SKM-1 (cell line): ENCODE measurements around the gene MED13L.

Source experiments
- DNase-seq: peaks from one replicate; lab custom pipeline; 2025; ENCODE audit not compliant: unreplicated experiment; lab: John Stamatoyannopoulos, UW

MED13L gene

DNA sequence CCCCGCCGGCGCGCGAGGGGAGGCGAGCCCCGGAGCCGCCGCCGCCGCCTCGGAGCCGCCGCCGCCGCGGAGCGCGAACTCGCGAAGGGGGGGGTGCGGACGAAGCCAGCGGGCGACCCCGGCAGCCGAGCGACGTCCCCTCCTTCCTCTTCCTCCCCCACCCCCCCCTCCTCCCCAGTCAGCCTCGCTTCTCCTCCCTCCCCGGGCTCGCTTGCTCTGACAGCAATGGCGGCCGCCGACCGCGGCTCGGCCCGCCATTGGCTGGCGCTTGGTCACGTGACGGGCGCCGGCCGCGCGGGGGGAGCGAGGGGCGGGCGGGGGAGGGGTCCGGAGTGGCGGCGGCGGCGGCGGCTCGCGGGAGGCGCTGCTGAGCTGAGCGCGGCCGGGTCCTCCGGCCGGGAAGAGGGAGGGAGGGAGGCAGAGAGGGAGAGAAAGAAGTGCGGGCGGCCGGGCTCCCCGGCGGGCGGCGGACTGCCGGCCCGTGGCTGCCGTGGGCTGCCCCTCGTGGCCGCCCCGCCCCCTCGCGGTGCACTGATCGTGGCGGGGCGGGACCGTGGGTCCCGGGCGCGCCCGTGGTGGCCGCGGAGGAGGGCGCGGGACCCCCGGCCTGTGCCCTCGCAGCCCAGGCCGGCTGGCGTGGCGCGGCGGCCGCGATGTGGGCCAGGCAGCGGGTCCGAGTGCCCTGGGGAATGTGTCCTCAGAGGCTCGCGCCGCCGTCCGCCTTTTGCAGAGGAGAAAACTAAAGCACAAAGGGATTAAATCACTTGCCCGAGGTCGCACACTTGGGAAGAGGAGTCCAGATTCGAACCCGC is at the start of gene MED13L:
TSS of gene MED13L (minus strand) at position 227 of the 812 bp plus-strand sequence. CDS start 562 bp downstream, outside the sequence.
- DNase-seq = peak; percentile 51

DNA sequence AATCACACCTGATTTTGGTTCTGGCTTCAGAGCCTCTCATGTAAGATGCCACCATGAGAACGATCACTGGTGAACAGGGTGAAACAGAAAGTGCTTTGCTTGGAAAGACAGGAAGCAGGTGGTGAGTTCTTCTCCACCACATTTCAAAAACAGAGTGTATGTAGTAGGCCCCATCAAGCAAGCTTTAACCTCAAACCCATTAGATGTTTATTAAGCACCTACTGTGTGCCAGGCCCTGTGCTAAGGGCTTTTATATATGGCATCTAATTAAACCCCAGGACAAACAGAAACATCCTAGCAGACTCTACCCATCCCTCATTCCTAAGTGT is 47.8 kb upstream of the MED13L start:
- no peak for DNase-seq

DNA sequence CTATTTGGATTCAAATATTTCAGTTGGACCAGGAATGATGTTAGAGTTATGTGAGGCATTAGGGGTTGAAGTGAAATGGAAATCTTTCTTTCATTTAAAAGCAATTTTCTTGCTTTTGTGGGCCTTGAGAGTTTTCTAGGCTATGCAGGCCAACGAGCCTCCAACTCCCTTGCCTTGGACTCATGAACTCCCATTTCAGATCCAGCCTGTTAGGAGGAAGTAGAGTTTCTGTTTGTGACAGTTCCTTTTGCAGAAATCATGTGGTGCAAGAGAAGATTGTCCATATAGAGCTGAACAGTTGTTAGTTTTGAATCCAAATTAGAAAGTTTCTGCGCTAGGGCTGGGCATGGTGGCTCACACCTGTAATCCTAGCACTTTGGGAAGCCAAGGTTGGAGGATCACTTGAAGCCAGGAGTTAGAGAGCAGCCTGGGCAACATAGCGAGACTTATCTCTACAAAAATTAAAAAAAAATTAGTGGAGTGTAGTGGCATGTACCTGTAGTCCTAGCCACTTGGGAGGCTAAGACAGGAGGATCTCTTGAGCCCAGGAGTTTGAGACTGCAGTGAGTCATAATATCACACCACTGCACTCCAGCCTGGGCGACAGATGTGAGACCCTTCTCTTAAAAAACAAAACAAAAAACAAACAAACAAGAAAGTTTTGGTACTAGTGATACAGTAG is 47.3 kb upstream of the MED13L start:
- DNase-seq = peak; percentile 33

DNA sequence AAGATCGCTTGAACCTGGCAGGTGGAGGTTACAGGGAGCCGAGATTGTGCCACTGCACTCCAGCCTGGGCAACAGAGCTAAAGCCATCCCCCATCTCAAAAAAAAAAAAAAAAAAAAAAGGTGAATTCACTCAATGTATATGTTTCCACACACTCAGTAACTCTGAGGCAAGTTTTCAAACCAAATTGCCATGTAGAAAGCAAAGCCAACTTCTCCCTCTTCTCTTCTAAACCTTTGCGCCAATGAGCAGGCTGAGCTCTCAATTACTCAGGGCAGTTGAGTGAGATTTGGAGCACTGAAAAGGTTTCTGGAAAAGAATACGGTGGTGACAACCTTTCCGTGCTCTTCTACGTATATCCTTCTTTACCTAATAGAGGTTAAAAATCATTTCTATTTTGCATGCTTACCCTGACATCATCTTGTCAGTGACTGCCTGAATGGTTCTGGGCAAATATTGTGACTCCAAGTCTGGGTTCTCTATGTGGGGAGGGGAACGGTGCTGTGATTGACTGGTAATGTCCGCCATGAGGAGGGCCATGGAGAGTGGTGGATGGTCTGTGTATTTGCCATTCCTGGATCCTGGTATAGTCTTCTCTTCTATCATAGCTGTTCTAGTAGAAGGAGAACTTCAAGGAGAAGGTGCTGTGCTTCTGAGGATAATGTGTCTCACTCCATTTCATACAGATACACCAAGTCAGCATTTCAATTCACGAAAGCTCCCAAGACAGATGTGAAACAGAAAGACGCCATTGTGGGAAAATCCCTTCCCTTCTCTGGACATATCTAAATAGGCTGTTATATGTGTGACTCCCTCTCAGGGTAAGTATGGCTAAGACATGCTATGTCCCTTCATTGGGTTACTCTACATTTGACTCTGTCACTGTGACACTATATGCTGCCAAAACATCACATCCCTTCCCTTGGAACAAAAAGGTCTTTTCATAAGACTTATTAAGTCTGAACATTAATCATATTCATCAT is 46.2 kb upstream of the MED13L start:
- DNase-seq = no peak

DNA sequence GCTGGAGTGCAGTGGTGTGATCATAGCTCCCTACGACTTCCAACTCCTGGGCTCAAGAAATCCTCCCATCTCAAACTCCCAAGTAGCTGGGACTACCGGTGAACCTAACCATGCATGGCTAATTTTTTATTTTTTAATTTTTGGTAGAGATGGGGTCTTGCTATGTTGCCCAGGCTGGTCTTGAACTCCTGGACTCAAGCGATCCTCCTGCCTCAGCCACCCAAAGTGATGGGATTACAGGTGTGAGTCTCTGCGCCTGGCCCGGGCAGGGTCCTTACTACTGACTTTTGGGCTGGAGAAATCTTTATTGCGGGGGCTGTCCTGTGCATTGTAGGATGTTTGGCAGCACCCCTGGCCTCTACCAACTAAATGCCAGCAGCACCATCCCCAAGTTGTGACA is 44.4 kb upstream of the MED13L start:
- no peak for DNase-seq

DNA sequence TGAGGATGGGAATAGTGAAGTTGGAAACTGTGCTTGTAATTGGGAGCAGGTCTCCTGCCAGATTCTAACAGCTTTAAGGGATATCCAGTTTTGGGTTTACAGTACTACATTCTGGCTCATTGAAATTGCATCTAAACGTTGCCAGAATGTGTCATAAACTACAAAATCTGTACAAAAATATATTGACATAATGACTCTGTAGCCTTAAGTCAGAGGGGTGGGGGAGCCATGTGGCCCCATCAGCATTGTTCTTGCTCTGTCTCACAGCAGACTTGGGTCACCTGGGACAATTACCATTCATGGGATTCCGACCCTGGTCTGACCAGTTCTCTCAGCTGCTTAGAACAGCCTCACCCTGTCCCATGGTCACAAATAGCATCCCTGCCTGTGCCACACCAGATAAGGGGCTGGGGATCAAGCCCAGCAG is 43.3 kb upstream of the MED13L start:
- DNase-seq = no peak

DNA sequence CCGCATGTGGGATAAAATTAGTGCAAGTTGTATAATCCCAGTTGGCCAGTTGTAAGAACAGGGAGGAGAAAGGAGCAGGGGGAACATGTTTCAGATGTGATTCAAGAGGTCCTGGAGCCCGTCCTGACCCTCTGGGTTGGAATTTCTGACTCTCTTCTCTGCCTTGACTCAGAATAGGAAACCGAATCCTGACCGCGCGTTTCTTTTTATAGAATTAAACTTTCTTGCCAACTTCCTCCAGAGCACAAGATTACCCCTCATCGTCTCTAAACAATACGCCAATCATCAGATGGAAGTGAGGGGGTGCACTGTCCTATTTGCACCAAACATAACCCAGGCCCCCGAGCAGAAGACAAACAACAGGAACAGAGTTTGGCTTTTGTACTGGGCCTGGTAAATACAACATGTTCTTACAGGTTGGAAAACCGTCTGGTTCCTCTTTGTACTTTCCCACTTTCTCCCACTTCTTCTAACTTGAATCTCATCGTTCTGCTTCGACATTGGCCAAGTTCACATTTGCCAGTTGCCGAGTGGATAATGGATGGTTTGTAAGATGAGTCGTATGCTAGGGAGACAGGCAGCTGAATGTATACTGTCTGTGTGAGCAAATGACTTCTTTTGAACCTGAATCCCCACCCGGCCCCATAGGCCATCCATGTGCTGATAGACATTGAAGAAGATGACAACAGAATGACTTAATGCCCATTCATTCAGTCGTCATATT is 42.6 kb upstream of the MED13L start:
- DNase-seq = no peak

DNA sequence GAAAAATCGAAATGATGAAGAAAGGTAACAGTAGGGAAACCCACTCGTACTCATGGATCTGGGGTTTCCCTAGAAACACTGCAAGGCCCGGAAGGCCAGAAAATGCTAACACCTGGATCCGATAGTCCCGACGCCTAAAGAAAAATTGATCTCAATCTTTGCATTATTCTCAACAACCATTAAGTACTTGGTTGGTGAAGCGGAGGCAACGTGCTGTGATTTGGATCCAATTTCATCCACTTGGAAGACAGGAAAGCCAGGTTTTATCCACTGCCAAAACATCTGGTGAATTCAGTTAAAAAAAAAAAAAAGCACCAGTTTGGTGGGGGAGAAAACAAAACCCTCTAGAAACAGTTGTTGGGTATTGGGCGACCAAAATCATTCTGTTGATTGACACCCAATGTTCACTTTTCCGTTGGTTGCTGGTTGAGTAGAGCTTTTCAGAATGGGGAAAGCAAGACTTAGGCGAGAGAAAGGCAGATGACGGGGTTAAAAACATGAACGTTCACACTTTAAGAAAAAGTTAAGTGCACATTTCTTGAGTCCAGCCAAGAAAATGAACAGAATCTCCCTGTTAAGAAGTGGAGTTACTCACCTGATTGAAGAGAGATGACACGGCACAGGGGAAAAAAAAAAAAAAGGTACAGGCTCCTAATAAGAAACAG is 41.9 kb upstream of the MED13L start:
- no peak for DNase-seq

DNA sequence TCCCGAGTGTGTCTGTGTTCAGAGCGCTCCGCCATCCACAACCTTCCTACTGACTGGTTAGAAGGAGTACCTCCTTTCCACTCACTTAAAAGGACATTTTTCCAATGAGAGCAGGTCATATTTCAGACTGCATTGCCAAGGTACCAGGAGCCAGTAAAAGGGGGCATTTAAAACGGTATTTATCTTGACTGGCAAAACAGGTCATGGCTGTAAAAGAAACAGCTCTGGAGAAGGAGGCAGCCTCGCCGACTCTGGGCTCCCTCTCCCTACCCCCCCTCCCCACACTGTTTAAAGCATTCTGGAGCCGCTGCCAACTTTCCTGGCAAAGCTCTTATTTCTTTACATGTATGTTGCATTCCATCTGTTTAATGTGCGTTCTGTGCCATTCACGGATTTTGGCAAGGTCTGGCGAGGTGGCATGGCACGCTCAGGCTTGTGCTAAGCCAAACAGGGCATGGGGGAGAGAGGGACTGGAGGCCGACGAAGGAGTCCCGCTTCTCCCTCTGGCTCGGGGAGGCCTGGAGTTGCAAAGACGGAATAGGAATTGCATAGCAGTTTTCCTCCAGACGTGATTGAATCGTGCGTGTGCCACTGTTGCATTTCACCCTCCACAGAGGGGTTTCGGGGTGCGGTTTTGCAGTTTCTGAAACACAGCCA is 41.2 kb upstream of the MED13L start:
- DNase-seq = no peak

DNA sequence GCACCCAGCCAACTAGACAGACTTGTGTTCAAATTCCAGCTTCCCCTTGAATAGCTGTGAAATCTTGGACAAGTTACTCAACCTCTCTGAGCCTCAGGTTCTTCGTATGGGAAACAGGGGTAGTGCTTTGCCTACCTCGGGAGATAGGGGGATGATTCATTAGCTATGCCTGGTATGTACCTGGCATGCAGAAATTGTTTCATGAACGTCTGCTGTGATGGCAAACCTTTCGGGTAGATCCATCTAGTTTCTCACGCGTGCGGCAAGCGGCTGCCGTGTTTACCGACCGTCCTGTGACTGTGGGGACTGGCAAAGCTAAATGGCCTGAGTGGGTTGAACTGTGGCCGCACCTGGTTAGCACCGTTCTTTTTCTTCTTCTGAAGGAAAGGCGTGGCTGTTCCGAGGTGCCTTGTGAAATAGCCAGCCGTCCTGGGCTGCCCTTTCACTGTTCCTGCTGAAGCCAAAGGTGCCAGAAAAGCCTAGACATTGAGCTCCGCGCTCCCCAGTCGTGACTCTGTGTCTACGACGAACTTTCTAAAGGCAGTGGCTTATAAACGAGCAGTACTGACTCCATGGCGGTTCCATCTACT is 40.6 kb upstream of the MED13L start:
- DNase-seq = no peak

DNA sequence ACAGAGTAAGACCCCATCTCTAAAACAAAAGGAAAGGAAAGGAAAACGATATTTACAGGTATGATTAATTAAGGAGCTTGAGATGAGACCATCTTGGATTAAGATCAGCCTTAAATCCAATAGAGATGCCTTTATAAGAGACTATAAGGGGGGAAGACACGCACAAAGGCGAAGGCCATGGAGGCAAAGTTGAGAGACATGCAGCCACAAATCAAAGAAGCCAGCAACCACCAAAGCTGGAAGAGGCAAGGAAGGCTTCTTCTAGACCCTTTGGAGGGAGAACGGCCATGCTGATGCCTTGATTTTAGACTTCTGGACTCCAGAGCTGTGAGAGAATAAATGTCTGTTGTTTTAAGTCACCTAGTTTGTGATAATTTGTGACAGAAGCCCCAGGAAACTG is 39.6 kb upstream of the MED13L start:
- no peak for DNase-seq

DNA sequence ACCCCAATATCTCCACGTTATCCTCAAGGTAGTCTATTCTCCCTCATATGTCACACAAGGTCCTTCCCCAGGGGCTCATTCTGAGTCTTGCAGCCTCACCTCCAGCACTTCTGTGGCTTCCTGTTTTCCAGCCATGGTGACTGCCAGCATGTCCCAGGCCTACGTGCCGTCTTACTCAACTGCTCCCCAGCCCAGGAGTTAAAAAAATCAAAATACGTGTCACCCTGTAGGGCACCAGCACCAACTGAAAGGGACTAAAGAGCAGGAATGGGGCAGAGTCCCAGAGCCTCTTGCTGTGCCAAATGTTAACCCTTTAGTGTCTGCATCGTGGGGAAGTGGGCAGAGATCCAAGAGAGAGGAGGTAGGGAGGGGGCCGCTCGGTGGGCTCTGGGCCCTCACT is 37.0 kb upstream of the MED13L start:
- DNase-seq = no peak

DNA sequence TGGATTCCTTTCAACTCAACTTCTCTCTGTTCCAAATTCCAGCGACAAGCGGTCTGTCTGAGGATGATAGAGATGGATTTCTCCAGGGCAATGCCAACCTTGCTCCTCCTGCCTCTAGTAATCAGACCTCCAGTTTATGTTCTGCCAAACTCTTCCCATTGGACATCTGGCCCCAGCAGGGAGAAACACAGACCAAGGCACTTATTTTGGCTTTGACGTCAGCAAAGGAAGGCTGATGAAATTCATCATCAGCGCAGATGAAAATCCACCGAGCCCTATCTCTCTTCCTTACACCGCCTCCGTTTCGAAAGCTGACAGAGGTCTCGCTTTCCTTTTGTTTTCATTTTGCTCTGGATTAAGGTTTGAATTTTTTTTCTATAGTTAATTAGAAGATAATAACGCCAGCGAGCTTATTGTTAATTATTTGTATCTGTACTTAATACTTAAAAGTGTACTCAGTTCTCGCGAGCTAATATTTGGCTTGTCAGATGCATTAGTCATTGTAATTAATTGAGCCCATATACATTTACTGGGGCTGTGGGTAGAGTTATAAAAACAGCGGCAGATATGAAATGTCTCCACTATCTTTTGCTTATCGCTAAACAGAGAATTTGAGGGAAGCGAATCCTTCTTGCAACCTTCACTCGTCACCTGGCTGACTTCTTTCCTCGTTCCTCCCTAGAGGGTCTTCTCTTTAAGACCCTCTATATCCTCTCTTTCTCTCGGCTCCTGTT is 35.9 kb upstream of the MED13L start:
- DNase-seq = no peak

DNA sequence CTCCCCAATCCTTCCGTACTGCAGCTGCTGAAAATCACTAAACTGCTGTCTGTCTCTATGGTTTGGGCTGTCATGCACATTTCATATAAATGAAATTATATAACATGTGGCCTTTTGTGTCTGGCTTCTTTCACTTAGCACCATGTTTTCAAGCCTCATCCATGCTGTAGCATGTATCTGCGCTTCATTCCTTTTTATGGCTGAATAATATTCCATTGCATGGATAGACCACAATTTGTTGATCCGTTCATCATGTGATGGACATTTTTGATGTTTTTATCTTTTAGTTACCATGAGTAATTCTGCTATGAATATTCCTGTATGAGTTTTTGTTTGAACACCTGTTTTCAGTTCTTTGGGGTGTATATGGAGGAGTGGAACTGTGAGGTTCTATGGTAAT is 32.6 kb upstream of the MED13L start:
- no peak for DNase-seq

DNA sequence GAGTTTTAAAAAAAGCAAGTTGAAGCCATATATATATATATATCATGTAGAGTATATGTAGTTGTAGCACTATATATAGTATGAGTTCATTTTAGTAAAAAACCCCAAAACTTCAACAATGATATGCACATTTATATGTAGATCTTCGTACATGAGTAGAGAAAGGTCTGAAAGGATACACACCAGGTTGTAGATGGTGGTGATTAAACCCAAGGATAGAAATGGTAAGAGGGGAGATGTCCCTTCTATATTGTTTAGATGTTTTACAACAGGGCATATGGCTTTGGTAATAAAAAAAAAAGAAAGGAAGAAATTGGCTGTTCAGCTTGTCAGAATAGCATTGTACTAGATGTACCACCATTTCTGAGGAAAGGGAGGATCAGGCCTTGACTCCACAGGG is 31.9 kb upstream of the MED13L start:
- no peak for DNase-seq

DNA sequence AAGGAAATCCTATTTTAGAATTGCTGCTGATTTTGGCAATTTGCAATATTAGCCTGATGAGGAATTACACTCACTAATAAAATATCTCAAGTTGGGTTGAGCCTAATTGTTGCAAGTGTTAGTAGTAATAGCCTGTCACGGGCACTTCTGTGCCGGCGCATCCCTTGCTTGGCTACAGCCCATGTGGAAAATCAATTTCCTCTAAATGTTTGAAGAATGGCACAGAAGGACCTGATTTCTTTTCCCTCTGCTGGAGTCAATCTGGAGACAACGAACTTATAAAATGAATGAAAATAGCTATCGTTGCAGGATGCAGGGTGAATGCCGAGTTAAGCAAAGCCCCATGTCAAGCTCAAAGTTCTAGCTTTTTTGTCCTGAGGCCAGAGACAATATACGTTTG is 31.2 kb upstream of the MED13L start:
- no peak for DNase-seq

DNA sequence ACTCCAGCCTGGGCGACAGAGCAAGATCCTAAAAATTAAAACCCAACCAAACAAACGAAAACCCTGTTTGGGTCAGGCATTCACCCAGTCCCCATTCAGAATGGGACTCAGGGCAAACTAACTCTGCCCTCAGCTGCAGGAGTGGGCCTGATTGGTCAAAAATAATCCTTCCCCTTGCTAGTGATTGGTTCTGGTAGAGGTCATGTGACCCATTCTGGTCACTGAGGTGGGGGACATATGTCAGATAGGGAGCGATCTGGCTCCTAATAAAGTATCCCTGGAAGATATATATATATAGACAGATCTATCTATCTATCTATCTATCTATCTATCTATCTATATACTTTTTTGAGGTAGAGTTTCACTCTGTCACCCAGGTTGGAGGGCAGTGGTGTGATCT is 29.5 kb upstream of the MED13L start:
- no peak for DNase-seq

DNA sequence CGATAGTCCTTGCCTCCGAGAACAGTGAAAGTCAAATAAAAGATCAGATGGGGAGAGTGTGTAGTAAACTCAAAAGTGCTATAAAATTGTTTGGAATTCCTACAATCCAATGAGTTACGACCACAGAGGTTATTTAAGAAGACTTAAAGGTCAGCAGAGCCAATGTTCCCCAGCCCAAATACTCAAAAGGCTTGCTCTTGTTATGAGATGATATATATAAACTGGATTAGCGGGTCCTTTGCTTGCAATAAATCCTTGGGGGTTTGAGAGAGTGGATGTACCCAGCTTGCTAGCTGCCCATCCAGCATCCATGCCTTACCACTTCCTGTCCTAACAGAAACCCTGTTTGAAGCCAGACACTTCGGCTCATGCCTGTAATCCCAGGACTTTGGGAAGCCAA is 29.0 kb upstream of the MED13L start:
- DNase-seq = no peak

DNA sequence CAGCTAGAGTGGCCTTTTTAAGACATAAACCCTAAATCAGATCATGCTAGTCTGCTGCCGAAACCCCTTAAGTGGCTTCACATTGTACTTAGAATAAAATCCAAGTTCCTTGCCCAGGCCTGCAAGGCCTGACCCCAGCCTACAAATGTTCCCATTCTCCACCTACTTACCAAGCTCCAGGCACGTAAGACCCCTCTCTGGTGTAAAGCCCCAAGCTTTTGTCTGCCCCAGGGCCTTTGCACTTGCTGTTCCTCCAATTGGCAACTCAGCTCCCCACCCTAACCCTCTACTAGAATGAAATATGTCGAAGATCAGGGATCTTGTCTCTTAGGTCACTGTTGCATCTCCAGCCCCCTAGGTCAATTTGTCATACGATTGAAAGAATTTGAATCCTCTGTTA is 27.1 kb upstream of the MED13L start:
- DNase-seq = no peak
